IPS-11a (cell line): ENCODE data around the gene KCNQ1.

Source experiments
- H3K4me3 ChIP-seq: one replicate; pipeline ENCODE4 v1.5.1; 2013; ENCODE audit warnings: low read depth, low read length, control low read depth

Gene KCNQ1, protein sequence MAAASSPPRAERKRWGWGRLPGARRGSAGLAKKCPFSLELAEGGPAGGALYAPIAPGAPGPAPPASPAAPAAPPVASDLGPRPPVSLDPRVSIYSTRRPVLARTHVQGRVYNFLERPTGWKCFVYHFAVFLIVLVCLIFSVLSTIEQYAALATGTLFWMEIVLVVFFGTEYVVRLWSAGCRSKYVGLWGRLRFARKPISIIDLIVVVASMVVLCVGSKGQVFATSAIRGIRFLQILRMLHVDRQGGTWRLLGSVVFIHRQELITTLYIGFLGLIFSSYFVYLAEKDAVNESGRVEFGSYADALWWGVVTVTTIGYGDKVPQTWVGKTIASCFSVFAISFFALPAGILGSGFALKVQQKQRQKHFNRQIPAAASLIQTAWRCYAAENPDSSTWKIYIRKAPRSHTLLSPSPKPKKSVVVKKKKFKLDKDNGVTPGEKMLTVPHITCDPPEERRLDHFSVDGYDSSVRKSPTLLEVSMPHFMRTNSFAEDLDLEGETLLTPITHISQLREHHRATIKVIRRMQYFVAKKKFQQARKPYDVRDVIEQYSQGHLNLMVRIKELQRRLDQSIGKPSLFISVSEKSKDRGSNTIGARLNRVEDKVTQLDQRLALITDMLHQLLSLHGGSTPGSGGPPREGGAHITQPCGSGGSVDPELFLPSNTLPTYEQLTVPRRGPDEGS

DNA sequence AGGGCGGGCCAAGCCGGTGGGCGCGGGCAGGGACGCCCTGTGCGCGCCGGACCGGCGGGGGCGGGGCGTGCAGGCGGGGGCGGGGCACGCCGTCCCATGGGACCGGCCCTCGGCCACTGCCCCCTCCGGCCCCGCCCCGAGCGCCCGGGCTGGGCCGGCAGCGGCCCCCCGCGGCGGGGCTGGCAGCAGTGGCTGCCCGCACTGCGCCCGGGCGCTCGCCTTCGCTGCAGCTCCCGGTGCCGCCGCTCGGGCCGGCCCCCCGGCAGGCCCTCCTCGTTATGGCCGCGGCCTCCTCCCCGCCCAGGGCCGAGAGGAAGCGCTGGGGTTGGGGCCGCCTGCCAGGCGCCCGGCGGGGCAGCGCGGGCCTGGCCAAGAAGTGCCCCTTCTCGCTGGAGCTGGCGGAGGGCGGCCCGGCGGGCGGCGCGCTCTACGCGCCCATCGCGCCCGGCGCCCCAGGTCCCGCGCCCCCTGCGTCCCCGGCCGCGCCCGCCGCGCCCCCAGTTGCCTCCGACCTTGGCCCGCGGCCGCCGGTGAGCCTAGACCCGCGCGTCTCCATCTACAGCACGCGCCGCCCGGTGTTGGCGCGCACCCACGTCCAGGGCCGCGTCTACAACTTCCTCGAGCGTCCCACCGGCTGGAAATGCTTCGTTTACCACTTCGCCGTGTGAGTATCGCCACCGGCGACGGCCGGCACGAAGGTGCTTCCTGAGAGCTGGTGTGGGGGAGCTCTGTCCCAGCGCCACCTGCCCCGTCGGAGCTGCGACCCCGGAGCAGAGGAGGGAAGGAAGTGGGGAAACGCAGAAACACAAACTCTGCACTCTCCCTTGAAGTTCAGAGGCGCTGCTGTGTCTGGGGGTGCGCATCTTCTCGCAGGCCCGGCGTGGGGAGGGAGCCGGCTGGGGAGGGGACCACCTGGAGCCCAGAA is at the start of gene KCNQ1:
KCNQ1 (plus strand) TSS at position 188 of the 925 bp plus-strand sequence; CDS start at position 279, 91 bp downstream.
- H3K4me3 ChIP-seq: peak within 1 kb of the TSS; percentile 27

DNA sequence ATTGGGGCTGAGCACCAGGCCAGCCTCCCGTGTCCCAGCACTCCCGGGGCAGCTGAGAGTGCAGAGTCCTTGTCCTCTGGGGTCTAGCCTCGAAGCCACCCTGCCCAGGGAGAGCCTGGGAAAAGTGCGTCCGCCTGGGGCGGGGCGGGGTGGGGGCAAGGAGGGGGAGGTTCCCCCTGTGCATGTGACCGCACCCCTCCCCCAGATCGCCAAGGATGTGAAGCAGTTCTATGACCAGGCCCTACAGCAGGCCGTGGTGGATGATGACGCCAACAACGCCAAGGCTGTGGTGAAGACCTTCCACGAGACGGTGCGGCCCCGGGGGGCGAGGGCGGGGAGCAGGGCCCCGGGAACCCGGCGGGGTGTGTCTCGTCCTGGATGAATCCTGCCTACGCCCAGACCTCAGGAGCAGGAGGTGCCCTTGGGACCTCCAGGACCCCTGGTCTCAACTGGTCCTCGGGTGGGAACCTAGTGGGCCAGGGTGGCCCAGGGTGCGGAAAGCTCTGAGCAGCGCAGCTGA is 49.5 kb upstream of the KCNQ1 start:
- H3K4me3 ChIP-seq: no peak overlapping the region

DNA sequence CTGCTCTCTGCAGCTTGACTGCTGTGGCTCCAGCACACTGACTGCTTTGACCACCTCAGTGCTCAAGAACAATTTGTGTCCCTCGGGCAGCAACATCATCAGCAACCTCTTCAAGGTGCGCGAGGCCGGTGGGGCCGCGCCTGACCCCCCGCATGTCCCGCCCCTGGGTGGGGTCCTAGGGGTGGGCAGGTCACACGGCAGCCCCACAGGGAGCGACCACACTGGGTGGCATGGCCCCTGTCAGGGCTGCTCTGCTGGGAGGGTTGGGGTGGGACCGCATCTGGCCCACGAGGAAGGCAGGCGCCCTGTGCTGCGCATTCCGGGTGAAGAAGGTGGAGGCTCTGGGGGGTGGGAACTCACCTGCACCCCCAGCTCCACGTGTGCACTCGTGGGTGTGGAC is 49.0 kb upstream of the KCNQ1 start:
- no peak overlapping the region for H3K4me3 ChIP-seq

DNA sequence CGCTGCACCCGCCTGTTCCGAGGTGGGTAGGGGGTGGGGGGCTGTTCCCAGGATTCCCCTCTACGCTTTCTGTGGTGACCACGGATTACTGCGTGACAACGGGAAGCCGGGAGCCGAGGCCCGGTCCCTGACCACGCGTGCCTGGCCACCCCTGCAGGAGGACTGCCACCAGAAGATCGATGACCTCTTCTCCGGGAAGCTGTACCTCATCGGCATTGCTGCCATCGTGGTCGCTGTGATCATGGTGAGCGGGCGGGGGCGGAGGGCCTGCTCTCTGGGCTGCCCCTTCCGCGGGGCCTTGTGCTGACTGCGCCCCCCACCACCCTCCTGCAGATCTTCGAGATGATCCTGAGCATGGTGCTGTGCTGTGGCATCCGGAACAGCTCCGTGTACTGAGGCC is 48.3 kb upstream of the KCNQ1 start:
- no peak overlapping the region for H3K4me3 ChIP-seq

DNA sequence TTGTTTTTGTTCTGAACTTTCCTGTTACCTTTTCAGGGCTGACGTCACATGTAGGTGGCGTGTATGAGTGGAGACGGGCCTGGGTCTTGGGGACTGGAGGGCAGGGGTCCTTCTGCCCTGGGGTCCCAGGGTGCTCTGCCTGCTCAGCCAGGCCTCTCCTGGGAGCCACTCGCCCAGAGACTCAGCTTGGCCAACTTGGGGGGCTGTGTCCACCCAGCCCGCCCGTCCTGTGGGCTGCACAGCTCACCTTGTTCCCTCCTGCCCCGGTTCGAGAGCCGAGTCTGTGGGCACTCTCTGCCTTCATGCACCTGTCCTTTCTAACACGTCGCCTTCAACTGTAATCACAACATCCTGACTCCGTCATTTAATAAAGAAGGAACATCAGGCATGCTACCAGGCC is 47.8 kb upstream of the KCNQ1 start:
- no peak overlapping the region for H3K4me3 ChIP-seq

DNA sequence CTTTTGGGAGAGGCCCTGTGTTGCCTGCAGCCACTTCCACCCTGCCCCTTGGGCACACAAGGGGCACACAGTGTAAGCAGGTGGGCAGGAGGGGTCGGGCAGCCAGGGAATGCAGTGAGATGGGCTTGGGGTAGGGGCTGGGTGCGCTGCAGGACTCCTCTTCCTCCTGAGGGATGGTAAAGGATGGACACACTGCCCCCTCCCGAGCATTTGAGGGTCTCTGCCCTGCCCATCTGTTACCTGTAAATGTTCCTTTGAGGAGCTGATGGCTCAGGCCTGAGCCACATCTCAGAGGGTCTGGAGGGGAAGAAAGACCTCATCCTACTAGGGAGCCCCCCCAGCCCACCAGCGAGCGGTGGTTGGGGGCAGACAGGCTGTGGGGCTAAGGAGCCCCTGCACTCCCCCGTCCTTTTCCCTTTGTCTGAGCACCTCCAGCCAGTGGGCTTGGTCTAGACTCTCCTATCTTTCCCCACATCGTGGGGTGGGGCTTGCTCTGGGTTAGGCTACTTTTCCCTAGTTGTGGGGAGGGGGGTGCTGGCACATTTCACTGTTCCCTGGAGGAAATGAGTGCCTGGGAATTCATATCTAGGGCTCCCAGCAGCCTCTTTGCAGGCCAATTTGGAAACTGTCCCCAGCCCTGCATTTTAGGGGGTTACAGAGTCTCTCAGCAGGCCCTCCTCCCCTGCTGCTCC is 46.0 kb upstream of the KCNQ1 start:
- H3K4me3 ChIP-seq: no peak overlapping the region

DNA sequence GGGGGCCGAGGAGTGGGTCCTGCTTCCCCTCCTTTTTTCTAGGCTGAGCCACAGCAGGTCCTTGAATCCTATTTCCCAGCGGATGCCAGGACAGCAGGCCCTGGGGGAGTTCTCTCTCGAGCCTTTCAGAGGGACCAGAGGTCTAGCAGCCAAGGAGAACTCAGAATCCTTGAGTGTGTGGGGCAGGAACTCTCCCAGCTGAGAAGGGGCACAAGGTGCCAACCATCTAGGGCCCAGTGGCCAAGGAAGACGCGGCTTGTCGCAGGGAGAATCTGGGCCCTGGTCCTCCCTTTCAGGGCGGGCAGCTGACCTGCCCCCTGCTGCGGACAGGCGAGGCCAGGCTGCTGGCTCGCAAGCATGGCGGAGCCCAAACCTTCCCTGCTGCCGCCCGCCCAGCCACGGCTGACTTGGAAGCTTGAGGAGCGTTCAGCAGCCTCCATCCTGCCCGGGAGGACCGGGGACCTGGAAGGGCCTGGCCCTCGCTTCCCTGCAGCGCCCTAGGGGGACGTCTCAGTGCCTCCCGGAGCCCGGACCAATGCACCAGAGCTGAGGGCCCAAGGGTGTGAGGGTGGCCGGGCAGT is 45.2 kb upstream of the KCNQ1 start:
- peak overlapping the region; percentile 48 for H3K4me3 ChIP-seq

DNA sequence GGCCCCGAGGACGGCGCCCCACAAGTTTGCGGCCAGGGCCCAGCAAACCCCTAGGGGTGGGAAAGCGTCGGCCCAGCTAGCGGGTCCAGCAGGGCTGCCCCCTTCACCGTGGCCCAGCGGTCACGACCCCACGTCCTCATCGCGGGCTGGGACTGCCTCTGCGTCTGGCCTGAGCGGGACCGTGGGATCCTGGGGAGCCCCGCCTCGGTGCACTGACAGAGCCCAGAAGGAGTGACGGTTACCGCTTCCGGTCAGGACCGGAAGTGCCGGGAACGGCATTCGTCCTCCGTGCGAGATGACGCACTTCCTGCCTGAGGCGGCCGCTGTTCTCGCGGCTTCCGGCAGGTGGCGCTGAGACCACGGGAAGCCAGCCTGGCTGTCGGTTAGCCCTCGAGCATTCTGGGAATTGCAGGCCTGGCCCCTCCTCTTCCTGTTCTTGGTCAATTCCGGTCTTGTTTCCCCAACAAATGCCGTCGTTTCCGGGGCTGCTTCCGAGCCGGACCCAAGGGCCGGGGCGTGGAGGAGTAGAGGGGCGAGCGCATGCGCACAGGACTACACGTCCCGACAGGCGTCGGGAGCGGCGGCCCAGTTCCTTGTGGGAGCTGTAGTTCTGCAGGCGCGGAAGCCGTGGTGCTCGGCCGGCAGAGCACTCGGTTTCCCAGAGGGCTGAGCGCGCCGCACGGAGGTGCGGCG is 44.6 kb upstream of the KCNQ1 start, which contains the start of gene TSSC4:
TSSC4 (plus strand) TSS at position 682 of the 693 bp plus-strand sequence. CDS start 1,884 bp downstream, outside the sequence.
- peak within 1 kb of the TSS; percentile 98 for H3K4me3 ChIP-seq

- H3K4me3 ChIP-seq: peak overlapping the region; percentile 98
These were observed 43.9 kb upstream of the KCNQ1 start for GRCh38 chr11:2400762-2401435.

- H3K4me3 ChIP-seq: peak overlapping the region; percentile 98
These were observed 43.3 kb upstream of the KCNQ1 start for GRCh38 chr11:2401436-2401984.

- no peak overlapping the region for H3K4me3 ChIP-seq
These were observed 42.7 kb upstream of the KCNQ1 start for GRCh38 chr11:2402106-2402505.

- no peak overlapping the region for H3K4me3 ChIP-seq
These were observed 41.7 kb upstream of the KCNQ1 start for GRCh38 chr11:2402890-2403645.

GRCh38 chr11:2404735-2405196 is 40.0 kb upstream of the KCNQ1 start:
- no peak overlapping the region for H3K4me3 ChIP-seq

DNA sequence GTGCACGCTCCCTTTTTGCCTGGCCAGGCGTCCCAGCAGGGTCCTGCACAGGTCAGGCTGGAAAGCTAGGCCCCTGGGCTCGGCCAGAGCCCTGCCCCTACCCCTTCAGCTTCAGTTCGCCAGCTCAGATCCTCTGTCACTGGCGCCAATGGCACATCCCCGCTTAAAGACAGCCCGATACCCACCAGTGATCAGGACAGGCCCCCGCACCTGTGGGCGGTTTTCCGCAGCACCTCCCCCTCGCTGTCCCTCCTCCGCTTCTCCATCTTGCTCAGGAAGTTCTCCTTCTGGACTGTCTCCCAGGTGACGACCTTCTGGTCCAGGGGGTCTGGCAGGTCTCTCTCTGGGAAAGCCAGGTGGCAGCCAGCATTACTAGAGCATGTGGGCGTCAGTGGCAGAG is 38.4 kb upstream of the KCNQ1 start:
- no peak overlapping the region for H3K4me3 ChIP-seq

DNA sequence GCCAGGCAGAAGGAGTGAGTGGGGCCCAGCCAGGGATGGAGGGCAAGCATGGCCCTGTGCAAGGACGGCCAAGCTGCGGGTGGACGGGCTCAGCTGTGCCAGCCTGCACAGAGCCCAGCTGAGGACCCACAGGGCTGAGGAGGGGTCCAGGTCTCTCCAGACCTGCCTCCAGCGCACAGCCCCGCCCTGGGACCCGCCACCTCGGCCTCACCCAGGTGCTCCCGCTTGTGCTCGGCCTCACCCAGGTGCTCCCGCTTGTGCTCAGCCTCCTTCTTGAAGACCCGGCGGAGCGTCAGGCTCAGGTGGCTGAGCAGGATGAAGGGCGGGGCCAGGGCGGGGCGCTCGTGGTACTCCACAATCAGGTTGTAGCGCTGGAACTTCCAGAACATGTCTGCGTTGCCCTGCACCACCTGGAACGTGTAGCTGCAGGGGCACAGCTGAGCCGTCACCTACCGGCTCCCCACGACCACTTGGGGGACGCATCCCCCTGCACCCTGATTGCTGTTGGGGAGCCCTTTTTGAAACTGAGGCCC is 37.9 kb upstream of the KCNQ1 start:
- H3K4me3 ChIP-seq: no peak overlapping the region

DNA sequence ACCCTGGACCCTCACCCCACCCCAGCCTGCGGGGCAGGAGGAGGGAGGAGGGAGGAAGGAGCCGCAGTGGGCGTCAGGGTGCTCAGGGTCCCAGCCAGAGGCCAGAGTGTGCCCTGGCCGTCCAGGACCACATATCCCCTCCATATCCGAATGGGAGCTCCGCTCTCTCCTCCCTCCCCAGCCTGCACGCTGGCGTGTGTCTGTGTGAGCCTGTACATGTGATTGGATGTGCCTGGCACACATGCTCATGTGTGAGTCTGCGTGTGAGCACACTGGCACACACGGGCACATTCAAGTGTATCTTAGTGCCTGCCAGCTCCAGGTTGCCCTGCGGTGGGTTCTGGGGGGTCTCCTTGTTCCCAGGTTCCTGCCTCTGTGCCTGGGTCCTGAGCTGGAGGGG is 36.1 kb upstream of the KCNQ1 start:
- no peak overlapping the region for H3K4me3 ChIP-seq

DNA sequence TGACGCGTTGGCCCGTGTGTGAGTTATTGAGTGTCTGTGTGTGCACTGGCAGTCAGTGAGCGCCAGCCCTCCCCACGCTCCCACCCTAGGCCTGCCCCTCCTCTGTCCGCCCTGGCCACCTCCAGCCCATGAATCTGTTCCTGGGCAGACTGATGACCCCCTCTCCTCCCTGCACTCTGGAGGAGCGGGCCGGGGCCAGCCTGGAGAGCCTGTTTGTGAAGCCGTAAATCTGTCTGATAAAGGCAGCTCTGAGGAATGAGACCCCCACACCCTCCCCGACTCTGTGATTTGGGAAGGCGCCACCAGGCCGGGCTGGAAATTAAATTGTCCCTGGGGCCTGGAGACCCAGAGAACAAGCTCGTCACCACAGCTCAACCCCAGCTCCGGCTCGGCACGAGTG is 35.7 kb upstream of the KCNQ1 start:
- H3K4me3 ChIP-seq: no peak overlapping the region
